ENCODE measurements around the gene PTPRG. TPM values are rescaled to one million over a fixed set of nuclear protein-coding genes. Genes with fewer than 3 reads are reported as not detected.

The PTPRG gene
- total RNA-seq, 2 experiments from 2014 or later: 0.03 to 0.05 TPM

DNA sequence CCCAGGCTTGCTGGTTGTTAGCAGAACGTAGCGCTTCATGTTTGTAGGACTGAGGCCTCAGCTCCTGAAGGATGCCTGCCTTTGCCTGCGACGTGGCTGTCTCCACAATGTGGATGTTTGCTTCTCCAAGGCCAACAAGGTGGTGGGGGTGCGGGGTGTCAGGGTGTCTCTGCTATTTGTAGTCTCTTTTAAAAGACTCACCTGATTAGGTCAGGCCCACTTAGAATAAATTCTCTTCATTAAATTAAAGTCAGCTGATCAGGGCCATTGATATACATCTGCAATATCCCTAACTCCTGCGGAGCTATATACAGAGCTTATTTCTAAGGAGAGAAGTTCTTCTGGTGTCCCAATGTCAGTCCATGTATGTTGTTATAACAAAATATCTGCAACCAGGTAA is 44.8 kb downstream of the PTPRG start:
- H3K27me3 Mint-ChIP-seq: peaks cover 4% of the 10 kb centered on the region
- no peaks in the 10 kb centered on the region for H3K27me3 ChIP-seq (ENCODE audit: control insufficient read depth in 1 of 2, insufficient read depth in 2 of 2, low read length in 2 of 2)
- H3K4me1 Mint-ChIP-seq (ENCODE audit: low read depth): no peaks in the 10 kb centered on the region
- TF ChIP-seq, protein P1, sequence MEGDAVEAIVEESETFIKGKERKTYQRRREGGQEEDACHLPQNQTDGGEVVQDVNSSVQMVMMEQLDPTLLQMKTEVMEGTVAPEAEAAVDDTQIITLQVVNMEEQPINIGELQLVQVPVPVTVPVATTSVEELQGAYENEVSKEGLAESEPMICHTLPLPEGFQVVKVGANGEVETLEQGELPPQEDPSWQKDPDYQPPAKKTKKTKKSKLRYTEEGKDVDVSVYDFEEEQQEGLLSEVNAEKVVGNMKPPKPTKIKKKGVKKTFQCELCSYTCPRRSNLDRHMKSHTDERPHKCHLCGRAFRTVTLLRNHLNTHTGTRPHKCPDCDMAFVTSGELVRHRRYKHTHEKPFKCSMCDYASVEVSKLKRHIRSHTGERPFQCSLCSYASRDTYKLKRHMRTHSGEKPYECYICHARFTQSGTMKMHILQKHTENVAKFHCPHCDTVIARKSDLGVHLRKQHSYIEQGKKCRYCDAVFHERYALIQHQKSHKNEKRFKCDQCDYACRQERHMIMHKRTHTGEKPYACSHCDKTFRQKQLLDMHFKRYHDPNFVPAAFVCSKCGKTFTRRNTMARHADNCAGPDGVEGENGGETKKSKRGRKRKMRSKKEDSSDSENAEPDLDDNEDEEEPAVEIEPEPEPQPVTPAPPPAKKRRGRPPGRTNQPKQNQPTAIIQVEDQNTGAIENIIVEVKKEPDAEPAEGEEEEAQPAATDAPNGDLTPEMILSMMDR (IDR thresholded peaks at IDR 0.05): no peak
- no peaks in the 10 kb centered on the region for H3K4me1 ChIP-seq (ENCODE audit: insufficient read depth, low read length)
- H3K9me3 ChIP-seq (ENCODE audit: control insufficient read depth in 1 of 2, insufficient read depth in 1 of 2, low read length in 2 of 2): peaks cover 0 to 13% of the 10 kb centered on the region in 2 experiments
- no peak overlapping the region for H3K27ac ChIP-seq (ENCODE audit: low read depth in 1 of 2, low read length in 2 of 2)
- H3K36me3 Mint-ChIP-seq (ENCODE audit: low read depth): no peaks in the 10 kb centered on the region
- ATAC-seq (ENCODE audit: poor library complexity): no peak
- H3K36me3 ChIP-seq (ENCODE audit: insufficient read depth, low read length): no peaks in the 10 kb centered on the region
- ChIA-PET POLR2A (no interaction called here), CTCF (no interaction called here)
- H3K27ac Mint-ChIP-seq: no peak overlapping the region
- no peaks in the 10 kb centered on the region for H3K9me3 Mint-ChIP-seq
- intact Hi-C loops (cut with DNase I, micrococcal nuclease): no loop called here
- H3K4me3 ChIP-seq (ENCODE audit: low read length): no peak overlapping the region
- no peak overlapping the region for H3K4me3 Mint-ChIP-seq
- DNase-seq: no peak

DNA sequence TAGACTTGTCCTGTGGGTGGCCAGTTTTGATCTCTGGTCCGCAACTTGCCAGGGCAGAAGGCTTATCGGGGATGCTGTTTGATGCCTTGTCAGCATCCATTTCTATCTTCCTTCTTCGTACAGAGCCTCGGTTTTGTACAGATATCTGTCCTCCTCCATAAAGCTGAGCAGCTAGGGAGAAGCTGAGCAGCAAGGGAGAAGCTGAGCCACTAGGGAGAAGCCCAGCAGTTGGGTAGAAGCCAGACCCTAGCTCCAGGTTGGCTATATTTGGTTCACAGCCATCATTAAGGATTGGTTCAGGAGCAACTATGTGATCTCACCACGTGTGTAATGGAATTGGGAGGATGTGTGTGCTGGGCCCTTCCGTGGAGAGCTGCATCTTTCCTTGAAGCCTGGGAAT is 46.7 kb downstream of the PTPRG start:
- Histone ChIP-seq H3K27ac (ENCODE audit: low read depth in 1 of 2, low read length in 2 of 2) (no peak overlapping the region), H3K9me3 (ENCODE audit: control insufficient read depth in 1 of 2, insufficient read depth in 1 of 2, low read length in 2 of 2) (peaks cover 0 to 13% of the 10 kb centered on the region in 2 experiments), H3K4me1 (ENCODE audit: insufficient read depth, low read length) (no peaks in the 10 kb centered on the region), H3K36me3 (ENCODE audit: insufficient read depth, low read length) (no peaks in the 10 kb centered on the region), H3K4me3 (ENCODE audit: low read length) (no peak overlapping the region), H3K27me3 (ENCODE audit: control insufficient read depth in 1 of 2, insufficient read depth in 2 of 2, low read length in 2 of 2) (no peaks in the 10 kb centered on the region)
- TF ChIP-seq, protein P1 (IDR thresholded peaks at IDR 0.05): no peak
- Mint-ChIP-seq H3K27me3 (peaks cover 4% of the 10 kb centered on the region), H3K36me3 (ENCODE audit: low read depth) (no peaks in the 10 kb centered on the region), H3K4me3 (no peak overlapping the region), H3K9me3 (no peaks in the 10 kb centered on the region), H3K4me1 (ENCODE audit: low read depth) (no peaks in the 10 kb centered on the region), H3K27ac (no peak overlapping the region)
- CTCF ChIA-PET: no interaction called here
- POLR2A ChIA-PET: no interaction called here
- no peak for ATAC-seq (ENCODE audit: poor library complexity)
- DNase-seq: no peak
- intact Hi-C loops (cut with DNase I, micrococcal nuclease): no loop called here

DNA sequence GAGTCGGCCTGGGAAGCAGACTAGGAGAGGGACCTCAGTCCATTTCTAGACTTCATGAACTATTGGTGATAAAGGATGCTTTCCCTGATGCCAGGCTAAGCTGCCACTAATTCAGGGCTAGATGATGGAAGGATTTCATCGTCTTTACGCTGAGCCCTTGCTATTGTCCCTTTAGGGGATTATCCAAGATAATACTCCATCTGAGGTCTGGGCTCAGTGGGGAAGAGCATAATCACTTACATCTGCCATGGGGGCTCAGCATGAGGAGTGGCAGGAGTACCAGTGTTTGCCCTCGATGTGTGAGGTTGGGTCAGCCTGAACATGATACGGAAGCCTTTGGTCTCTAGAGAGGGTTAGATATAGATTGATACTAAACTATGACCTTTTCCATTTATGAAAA is 47.3 kb downstream of the PTPRG start:
- CTCF ChIA-PET: no interaction called here
- POLR2A ChIA-PET: no interaction called here
- Mint-ChIP-seq H3K4me1 (ENCODE audit: low read depth) (no peaks in the 10 kb centered on the region), H3K36me3 (ENCODE audit: low read depth) (no peaks in the 10 kb centered on the region), H3K27me3 (peaks cover 4% of the 10 kb centered on the region), H3K4me3 (no peak overlapping the region), H3K9me3 (no peaks in the 10 kb centered on the region), H3K27ac (no peak overlapping the region)
- DNase-seq (no peak), ATAC-seq (ENCODE audit: poor library complexity) (no peak)
- Histone ChIP-seq H3K4me1 (ENCODE audit: insufficient read depth, low read length) (no peaks in the 10 kb centered on the region), H3K27ac (ENCODE audit: low read depth in 1 of 2, low read length in 2 of 2) (no peak overlapping the region), H3K9me3 (ENCODE audit: control insufficient read depth in 1 of 2, insufficient read depth in 1 of 2, low read length in 2 of 2) (peaks cover 0 to 13% of the 10 kb centered on the region in 2 experiments), H3K36me3 (ENCODE audit: insufficient read depth, low read length) (no peaks in the 10 kb centered on the region), H3K4me3 (ENCODE audit: low read length) (no peak overlapping the region), H3K27me3 (ENCODE audit: control insufficient read depth in 1 of 2, insufficient read depth in 2 of 2, low read length in 2 of 2) (no peaks in the 10 kb centered on the region)
- intact Hi-C loops (cut with DNase I, micrococcal nuclease): no loop called here
- TF ChIP-seq, protein P1 (IDR thresholded peaks at IDR 0.05): no peak

All from CD4-positive, alpha-beta T cell (primary cell).